Colonic mucosa (tissue), 4 donors: ENCODE measurements around the gene NUP188. TPM values are rescaled to one million over a fixed set of nuclear protein-coding genes. Genes with fewer than 3 reads are reported as not detected.
"Not testable (repeated sequence)": the region's sequence is repeated elsewhere in the genome, so short reads cannot be mapped to it uniquely, and the experiment has no call there.

Source experiments
- DNase-seq: peaks from one replicate; pipeline ENCODE4 v3.0.0-alpha.2; 2020
- H3K27ac ChIP-seq: fragments of 200-600 bp; one replicate; pipeline ENCODE4 v1.8.0; 2021
- H3K27me3 ChIP-seq: fragments of 200-600 bp; one replicate; pipeline ENCODE4 v1.8.0; 2021
- H3K36me3 ChIP-seq: fragments of 200-600 bp; one replicate; pipeline ENCODE4 v1.8.0; 2021
- H3K4me1 ChIP-seq: fragments of 200-600 bp; one replicate; pipeline ENCODE4 v1.8.0; 2021; ENCODE audit warnings: mild to moderate bottlenecking
- H3K4me3 ChIP-seq: fragments of 200-600 bp; one replicate; pipeline ENCODE4 v1.8.0; 2021
- H3K9ac ChIP-seq, 2 donors: one replicate each; pipeline ENCODE4 v1.7.0; 2013; ENCODE audit warnings: control low read depth in 2 of 2, low read depth in 2 of 2, low read length in 2 of 2
- H3K9me3 ChIP-seq: fragments of 200-600 bp; one replicate; pipeline ENCODE4 v1.8.0; 2021
- CTCF ChIP-seq: fragments of 200-600 bp; IDR thresholded peaks from one replicate; pipeline ENCODE4 v1.8.0; 2022; ENCODE audit warnings: antibody characterized with exemption, mild to moderate bottlenecking
- intact Hi-C: fragments of 100-400 bp; cut with DNase I; formaldehyde crosslinking; loops from one replicate; pipeline ENCODE4 v1.14.1; 2022
- total RNA-seq, 2 donors: library from RNA; stranded (reverse); fragmentation: NEBNext Ultra II Directional in 1 of 2; extraction: Animal tissue kit (Norgen Biotek cat#: 25700) in 1 of 2; gene quantifications; one replicate each; pipeline ENCODE4 v1.2.1, GENCODE V29; 2021
- donor health status: healthy.
- donor health status: DM: no; HTN: no; CAD: no.
- donor health status: DM: no; HTN: no; CAD: no.

NUP188 gene
- total RNA-seq, 2 donors from 2014 or later: 26.8 to 43.9 TPM

DNA sequence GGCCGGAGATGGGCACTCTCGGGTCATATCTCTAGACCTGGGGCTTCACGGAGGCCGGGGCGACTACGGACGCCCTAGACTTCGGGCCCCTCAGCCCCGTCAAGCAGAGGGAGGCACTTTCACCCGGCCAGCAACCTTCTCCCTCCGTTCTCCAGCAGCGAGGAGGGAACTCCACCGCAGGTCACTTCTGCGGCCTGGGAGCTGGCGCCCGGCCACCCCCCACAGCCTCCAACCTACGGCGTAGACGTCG lies 297 bp upstream of the NUP188 start:
- DNase-seq: no peak
- H3K4me1 ChIP-seq: peaks cover 5% of the 10 kb centered on the region
- peak overlapping the region; percentile 88 for H3K27ac ChIP-seq
- no peak for TF ChIP-seq CTCF
- H3K4me3 ChIP-seq: peak overlapping the region; percentile 90
- intact Hi-C loops: no loop called here
- no peaks in the 10 kb centered on the region for H3K27me3 ChIP-seq
- H3K36me3 ChIP-seq: no peaks in the 10 kb centered on the region
- no peaks in the 10 kb centered on the region for H3K9me3 ChIP-seq
- peak overlapping the region; percentile 96 to 99 for H3K9ac ChIP-seq

- H3K36me3 ChIP-seq, H3K27me3 ChIP-seq, H3K4me3 ChIP-seq, H3K9me3 ChIP-seq, intact Hi-C loops, H3K4me1 ChIP-seq, H3K9ac ChIP-seq, DNase-seq, H3K27ac ChIP-seq: not testable (repeated sequence)
These were observed 13.9 kb downstream of the NUP188 start for GRCh38 chr9:128961403-128961802.

DNA sequence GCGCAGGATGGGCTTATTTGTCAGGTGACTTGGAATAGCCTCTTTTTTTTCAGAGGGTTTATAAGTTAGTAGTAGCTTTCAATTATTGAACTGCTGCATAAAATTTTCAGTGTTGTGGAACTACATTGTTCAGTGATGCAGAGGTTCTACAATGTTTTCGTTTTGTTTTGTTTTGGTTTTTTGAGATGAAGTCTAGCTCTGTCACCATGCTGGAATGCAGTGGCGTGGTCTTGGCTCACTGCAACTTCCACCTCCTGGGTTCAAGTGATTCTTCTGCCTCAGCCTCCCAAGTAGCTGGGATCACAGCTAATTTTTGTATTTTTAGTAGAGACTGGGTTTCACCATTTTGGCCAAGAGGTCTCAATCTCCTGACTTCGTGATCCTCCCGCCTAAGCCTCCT lies 22.0 kb downstream of the NUP188 start:
- Histone ChIP-seq H3K4me3 (no peak overlapping the region), H3K9me3 (no peaks in the 10 kb centered on the region), H3K27me3 (no peaks in the 10 kb centered on the region), H3K36me3 (peaks cover 7% of the 10 kb centered on the region), H3K9ac (no peak overlapping the region), H3K27ac (no peak overlapping the region), H3K4me1 (no peaks in the 10 kb centered on the region)
- no peak for TF ChIP-seq CTCF
- no peak for DNase-seq
- intact Hi-C loops: no loop called here

GRCh38 chr9:128972956-128973355 lies 25.5 kb downstream of the NUP188 start:
- no peak overlapping the region for H3K27ac ChIP-seq

GRCh38 chr9:128979111-128979510 lies 31.6 kb downstream of the NUP188 start:
- Histone ChIP-seq H3K4me3 (no peak overlapping the region), H3K27me3 (no peaks in the 10 kb centered on the region), H3K27ac (no peak overlapping the region), H3K36me3 (no peaks in the 10 kb centered on the region), H3K9me3 (no peaks in the 10 kb centered on the region), H3K4me1 (no peaks in the 10 kb centered on the region), H3K9ac (no peak overlapping the region)
- no peak for DNase-seq
- no peak for TF ChIP-seq CTCF
- intact Hi-C loops: no loop called here

More at GRCh38 chr9:128972956-128973355, 25.5 kb downstream of the NUP188 start:
- TF ChIP-seq CTCF: no peak
- DNase-seq: no peak
- no peak overlapping the region for H3K4me3 ChIP-seq
- no peaks in the 10 kb centered on the region for H3K27me3 ChIP-seq
- no peaks in the 10 kb centered on the region for H3K9me3 ChIP-seq
- H3K4me1 ChIP-seq: no peaks in the 10 kb centered on the region
- no peak overlapping the region for H3K9ac ChIP-seq
- H3K36me3 ChIP-seq: peaks cover 7% of the 10 kb centered on the region
- intact Hi-C loops: no loop called here

- Histone ChIP-seq H3K9me3 (no peaks in the 10 kb centered on the region), H3K9ac (no peak overlapping the region), H3K4me1 (no peaks in the 10 kb centered on the region), H3K36me3 (no peaks in the 10 kb centered on the region), H3K27ac (no peak overlapping the region), H3K27me3 (no peaks in the 10 kb centered on the region), H3K4me3 (no peak overlapping the region)
- DNase-seq: no peak
- intact Hi-C loops: no loop called here
- TF ChIP-seq CTCF: no peak
These were observed 36.0 kb downstream of the NUP188 start for GRCh38 chr9:128983536-128983935.
